CD4-positive, alpha-beta T cell treated with Interferon alpha-2 for 1 hour (primary cell): Measurements from ENCODE around the gene NR4A1.
A peak's percentile ranks its signal among the peaks of the same experiment; 100 is the strongest.

Experiments used
- DNase-seq, 2 donors: peaks; one replicate each; pipeline ENCODE4 v3.0.0-alpha.2; 2020 to 2022

The NR4A1 gene

GRCh38 chr12:52018433-52019112 lies 32.7 kb upstream of the NR4A1 start:
- DNase-seq = no peak

DNA sequence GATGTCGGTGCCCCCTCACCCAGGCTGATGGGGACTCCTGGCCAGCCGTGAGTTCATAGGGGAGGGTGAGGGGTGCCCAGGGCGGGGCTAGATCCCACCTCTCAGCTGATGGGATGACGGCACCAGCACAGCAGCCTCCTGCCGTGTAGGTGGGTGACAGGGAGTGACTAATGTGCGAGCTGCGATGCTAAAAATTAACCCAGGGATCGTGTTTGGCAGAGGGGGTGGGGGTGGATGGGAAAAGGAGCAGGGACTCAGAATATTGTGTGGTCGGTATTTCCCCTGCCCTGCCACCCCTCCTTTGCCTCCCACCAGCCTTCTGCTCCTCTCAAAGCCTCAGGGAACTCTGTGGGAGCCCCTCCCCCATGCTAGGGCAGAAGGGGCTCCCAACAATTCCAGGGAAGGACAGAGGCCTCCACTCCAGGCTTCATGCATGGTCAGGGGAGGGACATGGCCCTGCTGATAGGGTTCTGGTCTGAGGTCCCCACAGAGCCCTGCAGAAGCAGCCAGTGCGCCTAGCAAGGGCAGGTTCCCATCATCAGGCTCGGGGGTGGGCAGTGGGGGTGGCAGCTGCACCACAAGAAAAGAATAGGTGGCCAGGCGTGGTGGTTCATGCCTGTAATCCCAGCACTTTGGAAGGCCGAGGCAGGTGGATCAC lies 32.0 kb upstream of the NR4A1 start:
- DNase-seq = no peak

GRCh38 chr12:52020539-52021336 lies 30.5 kb upstream of the NR4A1 start:
- DNase-seq = peak; percentile 73 to 74

GRCh38 chr12:52022841-52023181 lies 28.4 kb upstream of the NR4A1 start:
- DNase-seq = no peak

- peak; percentile 87 to 91 for DNase-seq
Observed at GRCh38 chr12:52023182-52023975, 27.9 kb upstream of the NR4A1 start.

GRCh38 chr12:52023976-52024688 lies 27.1 kb upstream of the NR4A1 start:
- DNase-seq = no peak

GRCh38 chr12:52024845-52025230 lies 26.4 kb upstream of the NR4A1 start:
- peak; percentile 58 for DNase-seq

GRCh38 chr12:52026263-52026662 lies 25.0 kb upstream of the NR4A1 start:
- no peak for DNase-seq

DNA sequence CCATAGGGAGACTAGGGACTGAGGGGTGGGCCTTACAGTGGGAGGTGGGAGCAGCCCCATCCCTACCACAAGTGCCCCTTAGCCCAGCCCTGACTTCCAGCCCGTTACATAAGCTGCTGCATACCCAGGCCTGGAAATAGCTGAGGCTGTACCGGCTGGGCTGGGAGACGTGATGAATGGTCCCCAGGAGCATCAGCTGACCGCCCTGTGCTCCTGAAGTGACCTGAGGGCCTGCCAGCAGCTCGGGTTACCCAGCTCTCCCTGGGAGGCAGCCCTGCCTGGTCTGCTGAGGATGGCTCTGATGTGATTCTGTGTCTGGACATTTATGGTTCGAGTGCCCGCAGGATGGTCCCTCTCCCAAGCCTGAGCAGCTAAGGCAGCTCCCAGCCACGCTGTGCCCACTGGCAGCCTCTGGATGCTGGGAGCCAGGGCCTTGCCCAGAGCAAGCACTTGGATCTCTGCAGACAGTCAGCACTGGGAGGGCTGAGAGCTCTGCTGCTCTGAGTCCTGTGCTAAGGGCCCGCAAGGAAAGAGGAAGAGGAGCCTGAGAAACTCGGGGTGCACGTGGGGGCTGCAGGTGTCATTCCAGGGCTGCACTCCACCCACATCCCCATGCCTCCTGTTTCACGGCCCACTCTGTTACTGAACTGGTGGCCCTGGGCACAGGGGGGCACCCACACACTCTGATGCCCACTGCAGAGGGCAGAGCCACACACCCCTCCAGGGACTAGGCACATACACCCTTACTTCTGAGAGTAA lies 24.0 kb upstream of the NR4A1 start:
- no peak for DNase-seq

- DNase-seq = no peak
Observed at GRCh38 chr12:52029685-52030084, 21.6 kb upstream of the NR4A1 start.

DNA sequence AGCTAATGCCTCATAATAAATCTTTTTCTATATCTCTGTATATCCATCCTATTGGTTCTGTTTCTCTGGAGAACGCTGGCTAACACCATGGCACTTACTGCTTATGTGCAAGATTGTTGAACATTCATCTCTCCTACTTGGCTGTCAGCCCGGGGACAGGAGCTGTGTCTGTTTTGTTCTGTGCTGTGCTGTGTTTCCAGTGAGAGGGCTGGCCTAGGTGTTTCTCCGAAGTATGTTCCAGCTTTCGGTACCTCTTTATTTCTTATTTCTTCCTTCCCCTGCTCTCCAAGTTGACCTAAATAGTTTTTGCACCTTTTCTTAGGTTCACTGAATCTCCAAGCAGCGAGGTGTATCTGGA lies 18.8 kb upstream of the NR4A1 start:
- DNase-seq = peak; percentile 23 to 44

GRCh38 chr12:52032804-52033445 lies 18.3 kb upstream of the NR4A1 start:
- DNase-seq = peak; percentile 93

GRCh38 chr12:52033446-52034140 lies 17.6 kb upstream of the NR4A1 start:
- DNase-seq = no peak

GRCh38 chr12:52035190-52035589 lies 16.1 kb upstream of the NR4A1 start:
- DNase-seq = no peak

GRCh38 chr12:52035926-52036325 lies 15.3 kb upstream of the NR4A1 start:
- no peak for DNase-seq

DNA sequence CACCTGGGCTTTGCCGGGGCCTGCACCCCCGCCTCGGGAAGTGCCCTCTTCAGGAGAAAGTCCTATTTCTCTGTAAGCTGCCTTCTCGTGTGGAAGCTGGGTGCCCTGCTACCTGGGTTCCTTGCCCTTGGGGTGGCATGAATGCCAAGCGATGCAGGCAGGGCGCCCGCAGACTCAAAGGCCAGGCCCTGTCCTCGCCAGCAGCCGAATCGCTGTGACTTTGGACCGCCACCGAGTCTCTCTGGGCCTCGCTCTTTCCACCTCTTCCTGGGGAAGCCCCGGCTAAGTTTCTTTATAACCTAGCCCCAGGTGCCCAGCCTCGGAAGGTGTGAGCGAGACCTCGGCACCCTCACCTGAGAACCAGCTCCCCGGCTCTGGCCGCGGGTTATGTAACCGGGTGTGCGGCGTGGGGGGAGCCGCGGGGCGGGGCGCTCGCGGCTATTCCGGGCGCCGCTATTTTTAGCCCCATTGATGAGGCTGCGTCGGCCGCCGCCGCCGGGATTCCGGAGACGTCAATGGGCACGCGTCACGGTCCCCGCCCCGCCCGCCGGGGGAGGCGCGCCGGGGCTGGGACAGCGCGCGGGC lies 14.6 kb upstream of the NR4A1 start:
- peak; percentile 92 to 95 for DNase-seq

- peak in 1 of 2 donors; percentile 27 for DNase-seq
Observed at GRCh38 chr12:52037248-52037861, 13.9 kb upstream of the NR4A1 start.

DNA sequence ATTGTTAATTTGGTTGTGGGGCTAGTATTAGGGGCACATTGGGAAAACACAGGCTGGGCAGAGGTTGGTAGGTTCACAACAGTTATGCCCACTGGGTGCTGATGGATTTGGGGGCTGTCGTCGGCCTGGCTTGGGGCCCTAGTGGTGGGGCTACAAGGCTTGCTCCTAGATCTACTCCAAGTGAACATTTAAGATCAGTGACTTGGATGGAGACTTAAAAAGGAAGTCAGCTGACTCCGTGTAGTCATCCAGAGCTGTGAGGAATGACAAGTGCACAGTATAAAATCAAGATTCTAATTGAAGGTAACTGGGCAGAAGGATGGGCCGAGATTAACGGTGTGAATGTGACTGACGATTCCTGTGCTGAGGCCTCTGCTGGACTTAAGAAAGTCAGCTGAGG lies 12.8 kb upstream of the NR4A1 start:
- no peak for DNase-seq

DNA sequence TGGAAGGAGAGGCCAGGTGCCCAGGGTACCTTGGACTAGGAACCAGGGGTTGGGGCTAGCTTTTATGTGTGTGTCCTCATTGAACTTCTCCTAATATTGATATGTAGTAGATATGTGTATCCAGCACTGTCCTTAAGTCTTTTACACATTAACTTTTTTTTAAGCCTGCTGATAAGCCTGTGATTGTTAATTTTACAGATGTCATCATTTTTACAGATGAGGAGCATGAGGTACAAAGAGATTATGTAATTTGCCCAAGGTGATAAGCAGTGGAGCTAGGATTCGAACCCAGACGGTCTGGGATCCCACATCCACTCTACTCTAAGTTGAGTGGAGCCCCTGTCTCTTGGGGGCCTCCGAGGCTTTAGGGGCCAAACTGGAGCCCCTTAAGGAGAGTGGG lies 10.2 kb upstream of the NR4A1 start:
- no peak for DNase-seq

GRCh38 chr12:52041695-52042123 lies 9.5 kb upstream of the NR4A1 start:
- peak; percentile 76 to 83 for DNase-seq
